Stimulated activated CD4-positive, alpha-beta T cell treated with anti-CD3 and anti-CD28 coated beads, TNF-alpha, amount 100 ng/mL, for 4 hours (primary cell): ENCODE data around the gene TAS2R10.

Experiments
- DNase-seq, 3 experiments: peaks; one replicate each; pipeline ENCODE4 v3.0.0-alpha.2; 2020; ENCODE audit warnings: low read depth in 3 of 3

TAS2R10 gene

DNA sequence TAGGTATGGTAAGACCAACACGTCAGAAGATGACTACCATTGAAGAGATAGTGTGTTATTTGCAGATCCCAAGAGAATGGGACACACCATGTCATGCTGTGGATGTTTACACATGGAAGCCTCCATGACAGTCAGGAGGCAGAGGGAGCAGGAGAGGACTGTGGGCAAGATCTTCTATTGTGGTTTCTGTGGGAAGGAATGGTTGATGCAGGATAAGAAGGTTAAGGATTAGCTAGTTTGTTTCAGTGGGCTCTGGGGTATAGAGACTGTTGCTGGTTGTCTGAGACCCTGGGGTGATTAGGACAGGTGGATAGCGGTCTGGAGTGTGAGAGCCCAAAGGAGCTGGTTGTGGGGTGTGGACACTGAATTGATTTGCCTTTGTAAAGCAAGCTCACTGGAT lies 47.1 kb downstream of the TAS2R10 start:
- no peak for DNase-seq
